HEK293 (cell line): ENCODE measurements around the gene WNT5B.
A peak's percentile ranks its signal among the peaks of the same experiment; 100 is the strongest.

Source experiments
- GLI4 ChIP-seq: fragments of 450-650 bp; formaldehyde crosslinking; IDR thresholded peaks from 2 replicates; pipeline ENCODE4 v1.5.1; 2016; ENCODE audit warnings: missing biosample characterization, missing genetic modification characterization
- GLIS1 ChIP-seq: fragments of 450-650 bp; formaldehyde crosslinking; IDR thresholded peaks from 2 replicates; pipeline ENCODE4 v1.5.1; 2016; ENCODE audit warnings: missing biosample characterization, missing genetic modification characterization
- OSR2 ChIP-seq: fragments of 450-650 bp; formaldehyde crosslinking; IDR thresholded peaks from 2 replicates; pipeline ENCODE4 v1.5.1; 2016; ENCODE audit warnings: missing biosample characterization, missing genetic modification characterization
- ZNF140 ChIP-seq: fragments of 450-650 bp; formaldehyde crosslinking; IDR thresholded peaks from 2 replicates; pipeline ENCODE4 v1.5.1; 2016; ENCODE audit warnings: missing biosample characterization, missing genetic modification characterization
- ZNF175 ChIP-seq: fragments of 450-650 bp; formaldehyde crosslinking; IDR thresholded peaks from 2 replicates; pipeline ENCODE4 v1.5.1; 2016; ENCODE audit warnings: missing biosample characterization, missing genetic modification characterization
- ZNF292 ChIP-seq: fragments of 450-650 bp; formaldehyde crosslinking; IDR thresholded peaks from 2 replicates; pipeline ENCODE4 v1.5.1; 2016; ENCODE audit warnings: low read depth, missing biosample characterization, missing genetic modification characterization, borderline replicate concordance
- ZNF529 ChIP-seq: fragments of 450-650 bp; formaldehyde crosslinking; IDR thresholded peaks from 2 replicates; pipeline ENCODE4 v1.5.1; 2017; ENCODE audit warnings: missing genetic modification characterization, missing biosample characterization; ENCODE audit not compliant: insufficient replicate concordance
- ZNF76 ChIP-seq: fragments of 450-650 bp; formaldehyde crosslinking; IDR thresholded peaks from 2 replicates; pipeline ENCODE4; 2016; ENCODE audit warnings: low read depth, missing biosample characterization, missing genetic modification characterization, borderline replicate concordance
- ZNF830 ChIP-seq: fragments of 450-650 bp; IDR thresholded peaks from 2 replicates; pipeline ENCODE4 v1.5.0; 2018; ENCODE audit warnings: missing biosample characterization, missing genetic modification characterization, low read depth, mild to moderate bottlenecking, moderate library complexity
- ZNF837 ChIP-seq: fragments of 450-650 bp; formaldehyde crosslinking; IDR thresholded peaks from 2 replicates; pipeline ENCODE4 v1.5.1; 2016; ENCODE audit warnings: missing biosample characterization, missing genetic modification characterization
- ZSCAN30 ChIP-seq: fragments of 450-650 bp; IDR thresholded peaks from 2 replicates; pipeline ENCODE4 v1.5.1; 2018; ENCODE audit warnings: missing biosample characterization, mild to moderate bottlenecking, missing genetic modification characterization, moderate library complexity
- TF ChIP-seq, protein P1 (sequence below): fragments of 450-650 bp; formaldehyde crosslinking; IDR thresholded peaks from 2 replicates; pipeline ENCODE4 v1.5.1; 2016; ENCODE audit warnings: missing biosample characterization, missing genetic modification characterization
- TF ChIP-seq, protein P2 (sequence below): fragments of 450-650 bp; formaldehyde crosslinking; IDR thresholded peaks from 2 replicates; pipeline ENCODE4 v1.5.1; 2016; ENCODE audit warnings: missing biosample characterization, missing genetic modification characterization, low read depth
- TF ChIP-seq, protein P3 (sequence below): fragments of 450-650 bp; formaldehyde crosslinking; IDR thresholded peaks from 2 replicates; pipeline ENCODE4 v1.5.1; 2017; ENCODE audit warnings: missing biosample characterization, missing genetic modification characterization
- TF ChIP-seq, protein P4 (sequence below): fragments of 450-650 bp; formaldehyde crosslinking; IDR thresholded peaks from 2 replicates; pipeline ENCODE4 v1.5.1; 2016; ENCODE audit warnings: missing biosample characterization, missing genetic modification characterization
- TF ChIP-seq, protein P5 (sequence below): fragments of 450-650 bp; formaldehyde crosslinking; IDR thresholded peaks from 2 replicates; pipeline ENCODE4 v1.5.1; 2016; ENCODE audit warnings: missing biosample characterization, missing genetic modification characterization
- TF ChIP-seq, protein P6 (sequence below): fragments of 450-650 bp; formaldehyde crosslinking; IDR thresholded peaks from 2 replicates; pipeline ENCODE4 v1.5.1; 2016; ENCODE audit warnings: missing biosample characterization, missing genetic modification characterization, borderline replicate concordance
- TF ChIP-seq, protein P7 (sequence below): fragments of 450-650 bp; formaldehyde crosslinking; IDR thresholded peaks from 2 replicates; pipeline ENCODE4 v1.5.1; 2016; ENCODE audit warnings: missing biosample characterization, missing genetic modification characterization

The WNT5B gene

DNA sequence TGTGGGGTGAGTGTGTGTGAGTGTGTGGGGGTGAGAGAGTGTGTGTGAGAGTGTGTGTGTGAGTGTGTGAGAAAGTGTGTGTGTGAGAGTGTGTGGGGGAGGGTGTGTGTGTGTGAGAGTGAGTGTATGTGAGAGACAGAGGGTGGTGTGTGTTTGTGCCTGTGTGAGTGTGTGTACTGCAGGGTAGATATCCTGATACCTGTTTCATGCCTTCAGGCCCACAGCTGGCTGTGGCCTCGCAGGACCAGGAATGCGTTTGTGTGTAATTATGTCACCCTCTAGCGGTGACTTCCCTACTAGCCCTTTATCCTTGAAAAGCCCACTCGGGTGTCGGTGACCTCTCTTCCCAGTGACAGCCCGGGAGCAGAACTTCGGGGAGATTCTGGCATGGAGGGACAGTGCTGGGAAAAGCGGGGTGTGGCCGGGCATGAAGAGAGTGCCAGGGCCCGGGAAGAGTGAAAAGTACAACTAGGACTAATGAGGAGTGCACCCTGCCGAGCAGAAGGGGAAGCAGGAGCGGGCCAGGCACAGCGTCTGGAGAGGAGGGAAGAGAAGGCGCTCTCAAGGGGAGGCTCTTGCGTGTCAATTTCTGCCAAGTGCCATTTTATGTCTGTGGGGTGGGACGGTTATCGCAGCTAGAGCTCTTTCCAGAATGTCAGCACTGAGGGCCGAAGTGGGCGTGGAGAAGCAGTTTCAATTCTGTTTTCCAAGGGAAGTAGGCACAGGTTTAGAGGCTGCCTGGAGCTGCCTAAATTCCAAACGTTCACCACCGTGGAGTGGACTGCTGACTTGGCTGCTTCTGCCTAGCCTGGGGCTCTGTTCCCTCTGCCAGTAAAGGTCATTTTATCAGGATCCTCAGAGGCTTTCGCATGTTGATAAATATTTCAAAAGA is 23.7 kb upstream of the WNT5B start (continued):
- TF ChIP-seq, protein P1, sequence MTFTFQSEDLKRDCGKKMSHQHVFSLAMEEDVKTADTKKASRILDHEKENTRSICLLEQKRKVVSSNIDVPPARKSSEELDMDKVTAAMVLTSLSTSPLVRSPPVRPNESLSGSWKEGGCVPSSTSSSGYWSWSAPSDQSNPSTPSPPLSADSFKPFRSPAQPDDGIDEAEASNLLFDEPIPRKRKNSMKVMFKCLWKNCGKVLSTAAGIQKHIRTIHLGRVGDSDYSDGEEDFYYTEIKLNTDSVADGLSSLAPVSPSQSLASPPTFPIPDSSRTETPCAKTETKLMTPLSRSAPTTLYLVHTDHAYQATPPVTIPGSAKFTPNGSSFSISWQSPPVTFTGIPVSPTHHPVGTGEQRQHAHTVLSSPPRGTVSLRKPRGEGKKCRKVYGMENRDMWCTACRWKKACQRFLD, result no peak
- TF ChIP-seq ZNF529 (tag by site-specific recombination) (no peak), ZNF830 (tag by site-specific recombination) (no peak), OSR2 (tag by site-specific recombination) (no peak), ZNF76 (tag by site-specific recombination) (peak; percentile 52; the same call in 1 of the 2 replicates), ZNF837 (tag by site-specific recombination) (peak; percentile 84; the same call in 1 of the 2 replicates), GLIS1 (no peak; the same call in 1 of the 2 replicates), ZNF140 (tag by site-specific recombination) (no peak), ZSCAN30 (tag by site-specific recombination) (peak; percentile 69), ZNF292 (no peak), ZNF175 (tag by site-specific recombination) (no peak), GLI4 (tag by site-specific recombination) (peak; percentile 97)
- TF ChIP-seq, protein P2, sequence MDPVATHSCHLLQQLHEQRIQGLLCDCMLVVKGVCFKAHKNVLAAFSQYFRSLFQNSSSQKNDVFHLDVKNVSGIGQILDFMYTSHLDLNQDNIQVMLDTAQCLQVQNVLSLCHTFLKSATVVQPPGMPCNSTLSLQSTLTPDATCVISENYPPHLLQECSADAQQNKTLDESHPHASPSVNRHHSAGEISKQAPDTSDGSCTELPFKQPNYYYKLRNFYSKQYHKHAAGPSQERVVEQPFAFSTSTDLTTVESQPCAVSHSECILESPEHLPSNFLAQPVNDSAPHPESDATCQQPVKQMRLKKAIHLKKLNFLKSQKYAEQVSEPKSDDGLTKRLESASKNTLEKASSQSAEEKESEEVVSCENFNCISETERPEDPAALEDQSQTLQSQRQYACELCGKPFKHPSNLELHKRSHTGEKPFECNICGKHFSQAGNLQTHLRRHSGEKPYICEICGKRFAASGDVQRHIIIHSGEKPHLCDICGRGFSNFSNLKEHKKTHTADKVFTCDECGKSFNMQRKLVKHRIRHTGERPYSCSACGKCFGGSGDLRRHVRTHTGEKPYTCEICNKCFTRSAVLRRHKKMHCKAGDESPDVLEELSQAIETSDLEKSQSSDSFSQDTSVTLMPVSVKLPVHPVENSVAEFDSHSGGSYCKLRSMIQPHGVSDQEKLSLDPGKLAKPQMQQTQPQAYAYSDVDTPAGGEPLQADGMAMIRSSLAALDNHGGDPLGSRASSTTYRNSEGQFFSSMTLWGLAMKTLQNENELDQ (tag by site-specific recombination), result no peak; the same call in 1 of the 2 replicates
- TF ChIP-seq, protein P3, sequence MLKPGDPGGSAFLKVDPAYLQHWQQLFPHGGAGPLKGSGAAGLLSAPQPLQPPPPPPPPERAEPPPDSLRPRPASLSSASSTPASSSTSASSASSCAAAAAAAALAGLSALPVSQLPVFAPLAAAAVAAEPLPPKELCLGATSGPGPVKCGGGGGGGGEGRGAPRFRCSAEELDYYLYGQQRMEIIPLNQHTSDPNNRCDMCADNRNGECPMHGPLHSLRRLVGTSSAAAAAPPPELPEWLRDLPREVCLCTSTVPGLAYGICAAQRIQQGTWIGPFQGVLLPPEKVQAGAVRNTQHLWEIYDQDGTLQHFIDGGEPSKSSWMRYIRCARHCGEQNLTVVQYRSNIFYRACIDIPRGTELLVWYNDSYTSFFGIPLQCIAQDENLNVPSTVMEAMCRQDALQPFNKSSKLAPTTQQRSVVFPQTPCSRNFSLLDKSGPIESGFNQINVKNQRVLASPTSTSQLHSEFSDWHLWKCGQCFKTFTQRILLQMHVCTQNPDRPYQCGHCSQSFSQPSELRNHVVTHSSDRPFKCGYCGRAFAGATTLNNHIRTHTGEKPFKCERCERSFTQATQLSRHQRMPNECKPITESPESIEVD (tag by site-specific recombination), result no peak
- TF ChIP-seq, protein P4, sequence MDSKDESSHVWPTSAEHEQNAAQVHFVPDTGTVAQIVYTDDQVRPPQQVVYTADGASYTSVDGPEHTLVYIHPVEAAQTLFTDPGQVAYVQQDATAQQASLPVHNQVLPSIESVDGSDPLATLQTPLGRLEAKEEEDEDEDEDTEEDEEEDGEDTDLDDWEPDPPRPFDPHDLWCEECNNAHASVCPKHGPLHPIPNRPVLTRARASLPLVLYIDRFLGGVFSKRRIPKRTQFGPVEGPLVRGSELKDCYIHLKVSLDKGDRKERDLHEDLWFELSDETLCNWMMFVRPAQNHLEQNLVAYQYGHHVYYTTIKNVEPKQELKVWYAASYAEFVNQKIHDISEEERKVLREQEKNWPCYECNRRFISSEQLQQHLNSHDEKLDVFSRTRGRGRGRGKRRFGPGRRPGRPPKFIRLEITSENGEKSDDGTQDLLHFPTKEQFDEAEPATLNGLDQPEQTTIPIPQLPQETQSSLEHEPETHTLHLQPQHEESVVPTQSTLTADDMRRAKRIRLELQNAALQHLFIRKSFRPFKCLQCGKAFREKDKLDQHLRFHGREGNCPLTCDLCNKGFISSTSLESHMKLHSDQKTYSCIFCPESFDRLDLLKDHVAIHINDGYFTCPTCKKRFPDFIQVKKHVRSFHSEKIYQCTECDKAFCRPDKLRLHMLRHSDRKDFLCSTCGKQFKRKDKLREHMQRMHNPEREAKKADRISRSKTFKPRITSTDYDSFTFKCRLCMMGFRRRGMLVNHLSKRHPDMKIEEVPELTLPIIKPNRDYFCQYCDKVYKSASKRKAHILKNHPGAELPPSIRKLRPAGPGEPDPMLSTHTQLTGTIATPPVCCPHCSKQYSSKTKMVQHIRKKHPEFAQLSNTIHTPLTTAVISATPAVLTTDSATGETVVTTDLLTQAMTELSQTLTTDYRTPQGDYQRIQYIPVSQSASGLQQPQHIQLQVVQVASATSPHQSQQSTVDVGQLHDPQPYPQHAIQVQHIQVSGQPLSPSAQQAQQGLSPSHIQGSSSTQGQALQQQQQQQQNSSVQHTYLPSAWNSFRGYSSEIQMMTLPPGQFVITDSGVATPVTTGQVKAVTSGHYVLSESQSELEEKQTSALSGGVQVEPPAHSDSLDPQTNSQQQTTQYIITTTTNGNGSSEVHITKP (tag by site-specific recombination), result no peak; the same call in 1 of the 2 replicates
- TF ChIP-seq, protein P5, sequence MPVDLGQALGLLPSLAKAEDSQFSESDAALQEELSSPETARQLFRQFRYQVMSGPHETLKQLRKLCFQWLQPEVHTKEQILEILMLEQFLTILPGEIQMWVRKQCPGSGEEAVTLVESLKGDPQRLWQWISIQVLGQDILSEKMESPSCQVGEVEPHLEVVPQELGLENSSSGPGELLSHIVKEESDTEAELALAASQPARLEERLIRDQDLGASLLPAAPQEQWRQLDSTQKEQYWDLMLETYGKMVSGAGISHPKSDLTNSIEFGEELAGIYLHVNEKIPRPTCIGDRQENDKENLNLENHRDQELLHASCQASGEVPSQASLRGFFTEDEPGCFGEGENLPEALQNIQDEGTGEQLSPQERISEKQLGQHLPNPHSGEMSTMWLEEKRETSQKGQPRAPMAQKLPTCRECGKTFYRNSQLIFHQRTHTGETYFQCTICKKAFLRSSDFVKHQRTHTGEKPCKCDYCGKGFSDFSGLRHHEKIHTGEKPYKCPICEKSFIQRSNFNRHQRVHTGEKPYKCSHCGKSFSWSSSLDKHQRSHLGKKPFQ, result peak; percentile 88; the same call in 1 of the 2 replicates
- TF ChIP-seq, protein P6, sequence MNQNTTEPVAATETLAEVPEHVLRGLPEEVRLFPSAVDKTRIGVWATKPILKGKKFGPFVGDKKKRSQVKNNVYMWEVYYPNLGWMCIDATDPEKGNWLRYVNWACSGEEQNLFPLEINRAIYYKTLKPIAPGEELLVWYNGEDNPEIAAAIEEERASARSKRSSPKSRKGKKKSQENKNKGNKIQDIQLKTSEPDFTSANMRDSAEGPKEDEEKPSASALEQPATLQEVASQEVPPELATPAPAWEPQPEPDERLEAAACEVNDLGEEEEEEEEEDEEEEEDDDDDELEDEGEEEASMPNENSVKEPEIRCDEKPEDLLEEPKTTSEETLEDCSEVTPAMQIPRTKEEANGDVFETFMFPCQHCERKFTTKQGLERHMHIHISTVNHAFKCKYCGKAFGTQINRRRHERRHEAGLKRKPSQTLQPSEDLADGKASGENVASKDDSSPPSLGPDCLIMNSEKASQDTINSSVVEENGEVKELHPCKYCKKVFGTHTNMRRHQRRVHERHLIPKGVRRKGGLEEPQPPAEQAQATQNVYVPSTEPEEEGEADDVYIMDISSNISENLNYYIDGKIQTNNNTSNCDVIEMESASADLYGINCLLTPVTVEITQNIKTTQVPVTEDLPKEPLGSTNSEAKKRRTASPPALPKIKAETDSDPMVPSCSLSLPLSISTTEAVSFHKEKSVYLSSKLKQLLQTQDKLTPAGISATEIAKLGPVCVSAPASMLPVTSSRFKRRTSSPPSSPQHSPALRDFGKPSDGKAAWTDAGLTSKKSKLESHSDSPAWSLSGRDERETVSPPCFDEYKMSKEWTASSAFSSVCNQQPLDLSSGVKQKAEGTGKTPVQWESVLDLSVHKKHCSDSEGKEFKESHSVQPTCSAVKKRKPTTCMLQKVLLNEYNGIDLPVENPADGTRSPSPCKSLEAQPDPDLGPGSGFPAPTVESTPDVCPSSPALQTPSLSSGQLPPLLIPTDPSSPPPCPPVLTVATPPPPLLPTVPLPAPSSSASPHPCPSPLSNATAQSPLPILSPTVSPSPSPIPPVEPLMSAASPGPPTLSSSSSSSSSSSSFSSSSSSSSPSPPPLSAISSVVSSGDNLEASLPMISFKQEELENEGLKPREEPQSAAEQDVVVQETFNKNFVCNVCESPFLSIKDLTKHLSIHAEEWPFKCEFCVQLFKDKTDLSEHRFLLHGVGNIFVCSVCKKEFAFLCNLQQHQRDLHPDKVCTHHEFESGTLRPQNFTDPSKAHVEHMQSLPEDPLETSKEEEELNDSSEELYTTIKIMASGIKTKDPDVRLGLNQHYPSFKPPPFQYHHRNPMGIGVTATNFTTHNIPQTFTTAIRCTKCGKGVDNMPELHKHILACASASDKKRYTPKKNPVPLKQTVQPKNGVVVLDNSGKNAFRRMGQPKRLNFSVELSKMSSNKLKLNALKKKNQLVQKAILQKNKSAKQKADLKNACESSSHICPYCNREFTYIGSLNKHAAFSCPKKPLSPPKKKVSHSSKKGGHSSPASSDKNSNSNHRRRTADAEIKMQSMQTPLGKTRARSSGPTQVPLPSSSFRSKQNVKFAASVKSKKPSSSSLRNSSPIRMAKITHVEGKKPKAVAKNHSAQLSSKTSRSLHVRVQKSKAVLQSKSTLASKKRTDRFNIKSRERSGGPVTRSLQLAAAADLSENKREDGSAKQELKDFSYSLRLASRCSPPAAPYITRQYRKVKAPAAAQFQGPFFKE (tag by site-specific recombination), result no peak; the same call in 1 of the 2 replicates
- TF ChIP-seq, protein P7, sequence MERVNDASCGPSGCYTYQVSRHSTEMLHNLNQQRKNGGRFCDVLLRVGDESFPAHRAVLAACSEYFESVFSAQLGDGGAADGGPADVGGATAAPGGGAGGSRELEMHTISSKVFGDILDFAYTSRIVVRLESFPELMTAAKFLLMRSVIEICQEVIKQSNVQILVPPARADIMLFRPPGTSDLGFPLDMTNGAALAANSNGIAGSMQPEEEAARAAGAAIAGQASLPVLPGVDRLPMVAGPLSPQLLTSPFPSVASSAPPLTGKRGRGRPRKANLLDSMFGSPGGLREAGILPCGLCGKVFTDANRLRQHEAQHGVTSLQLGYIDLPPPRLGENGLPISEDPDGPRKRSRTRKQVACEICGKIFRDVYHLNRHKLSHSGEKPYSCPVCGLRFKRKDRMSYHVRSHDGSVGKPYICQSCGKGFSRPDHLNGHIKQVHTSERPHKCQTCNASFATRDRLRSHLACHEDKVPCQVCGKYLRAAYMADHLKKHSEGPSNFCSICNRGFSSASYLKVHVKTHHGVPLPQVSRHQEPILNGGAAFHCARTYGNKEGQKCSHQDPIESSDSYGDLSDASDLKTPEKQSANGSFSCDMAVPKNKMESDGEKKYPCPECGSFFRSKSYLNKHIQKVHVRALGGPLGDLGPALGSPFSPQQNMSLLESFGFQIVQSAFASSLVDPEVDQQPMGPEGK (tag by site-specific recombination), result peak; percentile 65
